Heart right ventricle (tissue), 16 donors: Measurements from ENCODE around the gene TRAP1. TPM values are rescaled to one million over a fixed set of nuclear protein-coding genes. Genes with fewer than 3 reads are reported as not detected.

Experiments used
- ATAC-seq, 8 donors: fragments of 200-7000 bp; cut with Tn5 transposase; one replicate each; pipeline ENCODE4 v1.9.1; 2020; ENCODE audit warnings: mild to moderate bottlenecking in 8 of 8, moderate library complexity in 8 of 8, moderate number of reproducible peaks in 1 of 8
- DNase-seq, 2 donors: peaks; one replicate each; pipeline ENCODE4 v3.0.0-alpha.2; 2020
- H3K27ac ChIP-seq, 10 donors: fragments of 200-600 bp; sonication (generic) in 2 of 10; one replicate each; pipeline versions ENCODE4 v1.5.0 to v1.8.0; 2020 to 2022; ENCODE audit warnings: mild to moderate bottlenecking in 3 of 10
- H3K27me3 ChIP-seq, 7 donors: fragments of 200-600 bp; one replicate each; pipeline ENCODE4 v1.8.0; 2021 to 2022; ENCODE audit warnings: mild to moderate bottlenecking in 2 of 7
- H3K36me3 ChIP-seq, 9 donors: fragments of 200-600 bp; sonication (generic) in 1 of 9; one replicate each; pipeline versions ENCODE4 v1.5.0 to v1.8.0; 2020 to 2022; ENCODE audit warnings: mild to moderate bottlenecking in 2 of 9
- H3K4me1 ChIP-seq, 9 donors: fragments of 200-600 bp; sonication (generic) in 1 of 9; one replicate each; pipeline versions ENCODE4 v1.5.0 to v1.8.0; 2020 to 2022; ENCODE audit warnings: mild to moderate bottlenecking in 4 of 9
- H3K4me3 ChIP-seq, 10 donors: fragments of 200-600 bp; sonication (generic) in 2 of 10; one replicate each; pipeline versions ENCODE4 v1.5.0 to v1.8.0; 2020 to 2022; ENCODE audit warnings: mild to moderate bottlenecking in 7 of 10, moderate library complexity in 2 of 10
- H3K9me3 ChIP-seq, 11 donors: fragments of 200-600 bp in 10 of 11; sonication (generic) in 2 of 11; one replicate each; pipeline versions ENCODE4 v1.5.0 to v1.8.0; 2013 to 2022; ENCODE audit warnings: mild to moderate bottlenecking in 2 of 11, control low read depth in 1 of 11, moderate library complexity in 1 of 11
- CTCF ChIP-seq, 9 donors: fragments of 200-600 bp; sonication (generic) in 2 of 9; IDR thresholded peaks; one replicate each; pipeline versions ENCODE4 v1.5.0 to v1.8.0; 2021 to 2022; ENCODE audit warnings: antibody characterized with exemption in 9 of 9, mild to moderate bottlenecking in 5 of 9, moderate library complexity in 1 of 9
- WGBS, 2 donors: extraction: QIAGEN DNeasy Blood & Tissue Kit; methylation state at CpG; one replicate each; pipeline ENCODE4 v1.1.7; 2013; ENCODE audit warnings: inconsistent platforms in 1 of 2; 5-methylcytosine and 5-hydroxymethylcytosine counted together
- intact Hi-C, 10 donors: fragments of 100-400 bp; cut with DNase I; formaldehyde crosslinking; loops; one replicate each; pipeline versions ENCODE4 v1.11.1 to v1.14.2; 2022
- polyA plus RNA-seq, 2 donors: library from polyadenylated mRNA; stranded (reverse); fragments of 200-250 nt; gene quantifications; one replicate each; pipeline ENCODE4 v1.2.3, GENCODE V29; 2013
- total RNA-seq, 10 donors: library from RNA; stranded (reverse); fragmentation: NEBNext Ultra II Directional in 3 of 10; extraction: Animal tissue kit (Norgen Biotek cat#: 25700) in 3 of 10; gene quantifications; one replicate each; pipeline versions ENCODE4 v1.2.1 to v1.2.4, GENCODE V29; 2021 to 2023
- donor health status: Arrhythmogenic right ventricular cardiomyopathy.
- donor health status: ischemic (EF 13 %, LVEDD 7.1; RV severe dilation, severe dysfunction).
- donor health status: healthy with polysubstance abuse.
- donor health status: DM: no; HTN: yes; CAD: no.
- donor health status: DM: no; HTN: no; CAD: no.
- donor health status: ischemic (EF 25% LVEDD 6.9; RV normal size, moderate dysfunction).
- donor health status: ischemic (EF 25% LVEDD 5.7; RV mildly dilated, moderate dysfunction).
- donor health status: healthy.
- donor health status: DM: yes; HTN: yes; CAD: no.
- donor health status: Ischemic cardiomyopathy.
- donor health status: ischemic (EF 35%, LVEDD 5.7; RV mildly dilated, moderate dysfunction).
- donor health status: nonischemic (EF 11% LVEDD 7.7; RV severe dilation, severe dysfunction).
- donor health status: DM: yes; HTN: yes; CAD: no.
- donor health status: PGD.
- donor health status: ischemic (EF 29% LVEDD 5.4; RV normal size, mild dysfunction).
- donor health status: nonischemic (EF 23%, LVEDD 6.1; RV moderate dilation, normal function).

TRAP1 gene
- total and polyA plus RNA-seq, 12 donors: 57.3 to 148 (median 120) TPM

GRCh38 chr16:3752984-3753383 lies 35.7 kb upstream of the TRAP1 start:
- TF ChIP-seq CTCF (IDR thresholded peaks at IDR 0.05): no peak
- intact Hi-C loops: no loop called here
- 95 to 96% methylated on average over 15 of the region's 15 CpGs for WGBS, 2 donors
- peaks cover 0 to 100% (median 38%) of the 10 kb centered on the region in 9 donors for H3K36me3 ChIP-seq
- H3K9me3 ChIP-seq: no peaks in the 10 kb centered on the region
- DNase-seq (no peak), ATAC-seq (no peak)
- no peak overlapping the region for H3K4me3 ChIP-seq
- no peaks in the 10 kb centered on the region for H3K27me3 ChIP-seq
- H3K4me1 ChIP-seq: peaks cover 0 to 16% (median 0%) of the 10 kb centered on the region in 9 donors
- no peak overlapping the region for H3K27ac ChIP-seq

GRCh38 chr16:3751878-3752277 lies 34.6 kb upstream of the TRAP1 start:
- Histone ChIP-seq H3K27ac (no peak overlapping the region), H3K4me3 (no peak overlapping the region), H3K27me3 (no peaks in the 10 kb centered on the region), H3K9me3 (no peaks in the 10 kb centered on the region), H3K4me1 (peaks cover 0 to 16% (median 0%) of the 10 kb centered on the region in 9 donors), H3K36me3 (peaks cover 0 to 100% (median 38%) of the 10 kb centered on the region in 9 donors)
- DNase-seq (no peak), ATAC-seq (no peak)
- 93% methylated on average over 8 of the region's 8 CpGs for WGBS, 2 donors
- intact Hi-C loops: no loop called here
- TF ChIP-seq CTCF (IDR thresholded peaks at IDR 0.05): no peak

- Histone ChIP-seq H3K9me3 (no peaks in the 10 kb centered on the region), H3K4me3 (no peak overlapping the region), H3K27me3 (no peaks in the 10 kb centered on the region), H3K36me3 (peaks cover 0 to 100% (median 47%) of the 10 kb centered on the region in 9 donors), H3K27ac (no peak overlapping the region), H3K4me1 (no peaks in the 10 kb centered on the region)
- 70 to 71% methylated on average over 5 of the region's 5 CpGs for WGBS, 2 donors
- no peak for DNase-seq
- no peak for ATAC-seq
- TF ChIP-seq CTCF (IDR thresholded peaks at IDR 0.05): no peak
- intact Hi-C loops: no loop called here
Observed at GRCh38 chr16:3748307-3748706, 31.0 kb upstream of the TRAP1 start.

GRCh38 chr16:3745751-3746355 lies 28.5 kb upstream of the TRAP1 start:
- Histone ChIP-seq H3K4me3 (no peak overlapping the region), H3K27me3 (no peaks in the 10 kb centered on the region), H3K4me1 (no peaks in the 10 kb centered on the region), H3K27ac (no peak overlapping the region), H3K36me3 (peaks cover 0 to 100% (median 68%) of the 10 kb centered on the region in 9 donors), H3K9me3 (no peaks in the 10 kb centered on the region)
- WGBS, 2 donors: 84 to 88% methylated on average over 13 of the region's 13 CpGs
- intact Hi-C loops: no loop called here
- ATAC-seq (peak in 1 of 8 donors; percentile 43), DNase-seq (no peak)
- no peak for TF ChIP-seq CTCF (IDR thresholded peaks at IDR 0.05)
